ENCODE measurements around the gene TFR2.
"Not testable (repeated sequence)": the region's sequence is repeated elsewhere in the genome, so short reads cannot be mapped to it uniquely, and the experiment has no call there.

Gene TFR2

DNA sequence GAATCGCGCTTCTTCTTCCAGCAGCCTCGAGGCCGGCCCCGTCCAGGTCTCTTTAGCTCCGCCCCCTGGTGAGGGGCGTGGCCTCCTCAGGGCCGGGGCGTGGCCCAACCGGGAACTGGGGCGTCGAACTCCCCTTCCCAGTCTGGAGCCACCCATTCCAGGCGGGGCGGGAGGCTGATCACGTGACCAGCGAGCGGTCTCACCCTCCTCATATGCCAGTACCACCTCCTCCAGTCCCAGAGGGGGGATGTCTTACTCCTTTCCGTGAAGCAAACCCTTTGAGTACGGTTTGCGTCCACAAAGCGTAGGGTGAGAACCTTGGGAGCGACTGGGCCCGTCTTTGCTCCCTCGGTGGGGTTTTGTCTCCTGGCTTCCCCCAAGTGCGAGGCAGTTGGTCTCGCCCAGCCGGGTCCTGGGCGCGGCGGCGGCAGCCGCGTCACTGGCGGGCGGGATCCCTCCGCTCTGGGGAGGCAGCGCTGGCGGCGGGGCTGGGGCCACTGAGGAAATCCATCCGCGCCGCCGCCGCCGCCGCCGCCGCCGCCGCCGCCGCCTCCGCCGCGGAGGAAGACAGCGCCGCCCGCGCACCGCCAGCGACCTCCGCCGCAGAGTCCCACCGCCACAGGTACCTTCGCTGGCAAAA lies 32.1 kb upstream of the TFR2 start, which contains the start of gene GNB2:
GNB2 (plus strand) TSS at position 439 of the 640 bp plus-strand sequence. CDS start 2,526 bp downstream, outside the sequence.
- peak within 1 kb of the TSS; percentile 97 for H3K9ac ChIP-seq (ENCODE audit: low read depth, low read length, poor library complexity)
- H3K36me3 ChIP-seq (replicated peaks in 1 of 2; ENCODE audit: control insufficient read depth in 2 of 2, insufficient read depth in 2 of 2, low read length in 2 of 2), result peaks cover 19 to 21% of the 10 kb centered on the region in 2 donors
- H3K18ac ChIP-seq (ENCODE audit: low read length), result peak within 1 kb of the TSS; percentile 99
- H3K4me3 ChIP-seq (ENCODE audit: low read length in 2 of 2), result peak within 1 kb of the TSS; percentile 90 to 97
- H4K8ac ChIP-seq (ENCODE audit: low read depth, low read length), result peak within 1 kb of the TSS; percentile 86
- WGBS, 2 donors (ENCODE audit: extremely low coverage in 2 of 2, insufficient read length in 2 of 2, insufficient replicate concordance in 1 of 2), result no CpG with 5 or more reads among the region's 65 CpGs
- peak within 1 kb of the TSS; percentile 71 for H3K14ac ChIP-seq (ENCODE audit: low read length)
- H3K4ac ChIP-seq (ENCODE audit: low read length), result no peak within 1 kb of the TSS
- H3K23ac ChIP-seq (ENCODE audit: low read depth, low read length, poor library complexity), result peak within 1 kb of the TSS; percentile 91
- H3K4me2 ChIP-seq (ENCODE audit: insufficient read depth, low read length, poor library complexity, severe bottlenecking), result peak within 1 kb of the TSS; percentile 93
- no peaks in the 10 kb centered on the region for H3K9me3 ChIP-seq (replicated peaks in 1 of 2; ENCODE audit: control insufficient read depth in 2 of 2, insufficient read depth in 1 of 2, low read depth in 1 of 2, low read length in 2 of 2)
- peaks cover 2 to 3% of the 10 kb centered on the region in 2 donors for H3K4me1 ChIP-seq (ENCODE audit: control insufficient read depth in 2 of 2, insufficient read depth in 1 of 2, low read depth in 1 of 2, low read length in 2 of 2)
- peak within 1 kb of the TSS; percentile 97 for H2AK5ac ChIP-seq (ENCODE audit: low read depth, low read length)
- H4K91ac ChIP-seq (ENCODE audit: low read depth, low read length, poor library complexity), result no peak within 1 kb of the TSS
- DNase-seq (ENCODE audit: low spot score), result peak; percentile 99
- peak within 1 kb of the TSS; percentile 99 for H3K27ac ChIP-seq (replicated peaks; ENCODE audit: low read length)
- peaks cover 20% of the 10 kb centered on the region for H3K79me1 ChIP-seq (ENCODE audit: low read depth, low read length)
- H2BK15ac ChIP-seq (ENCODE audit: low read length), result peak within 1 kb of the TSS; percentile 78
- H2AFZ ChIP-seq (ENCODE audit: low read length), result peak within 1 kb of the TSS; percentile 99
- no peaks in the 10 kb centered on the region for H3K27me3 ChIP-seq (ENCODE audit: control insufficient read depth in 3 of 3, insufficient read depth in 3 of 3, low read depth in 1 of 3, low read length in 3 of 3)
- H2BK120ac ChIP-seq (ENCODE audit: low read depth, low read length), result no peak within 1 kb of the TSS
- H2BK12ac ChIP-seq (ENCODE audit: low read length), result no peak within 1 kb of the TSS
- peak within 1 kb of the TSS; percentile 78 for H2BK5ac ChIP-seq (ENCODE audit: low read length)

DNA sequence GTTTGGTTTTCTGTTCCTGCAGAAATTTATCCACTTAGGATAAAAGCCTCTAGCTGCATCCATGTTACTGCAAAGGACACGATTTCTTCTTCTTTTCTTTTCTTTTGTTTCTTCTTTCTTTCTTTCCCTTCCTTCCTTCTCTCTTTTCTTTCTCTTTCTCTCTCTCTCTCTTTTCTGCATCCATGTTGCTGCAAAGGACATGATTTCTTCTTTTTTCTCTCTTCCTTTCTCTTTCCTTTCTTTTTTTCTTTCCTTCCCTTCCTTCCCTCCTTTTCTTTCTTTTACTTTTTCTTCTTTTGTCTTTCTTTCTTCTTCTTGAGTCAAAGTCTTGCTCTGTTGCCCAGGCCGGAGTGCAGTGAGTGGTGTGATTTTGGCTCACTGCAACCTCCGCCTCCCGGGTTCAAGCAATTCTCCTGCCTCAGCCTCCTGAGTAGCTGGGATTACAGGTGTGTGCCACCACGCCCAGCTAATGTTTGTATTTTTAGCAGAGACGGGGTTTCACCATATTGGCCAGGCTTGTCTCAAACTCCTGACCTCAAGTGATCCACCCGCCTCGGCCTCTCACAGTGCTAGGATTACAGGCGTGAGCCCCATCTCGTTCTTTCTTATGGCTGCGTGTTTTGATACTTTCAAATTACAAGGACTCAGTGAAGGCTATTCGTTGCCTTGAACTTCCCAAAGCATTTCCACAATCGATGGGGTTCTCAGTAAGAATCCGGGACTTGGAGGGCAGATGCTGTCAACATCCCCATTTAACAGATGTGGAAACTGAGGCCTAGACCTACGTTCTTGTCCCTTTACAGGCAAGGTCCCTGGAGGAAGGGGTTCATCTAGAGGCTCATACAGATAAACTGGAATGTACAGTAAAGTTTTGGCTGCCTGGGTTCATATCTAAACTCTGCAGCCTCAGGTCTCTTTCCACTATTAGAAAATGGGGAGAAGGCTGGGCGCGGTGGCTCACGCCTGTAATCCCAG lies 30.3 kb upstream of the TFR2 start:
- H2BK15ac ChIP-seq (ENCODE audit: low read length), result no peak overlapping the region
- no peak overlapping the region for H3K27ac ChIP-seq (replicated peaks; ENCODE audit: low read length)
- H3K23ac ChIP-seq (ENCODE audit: low read depth, low read length, poor library complexity), result no peak overlapping the region
- H3K14ac ChIP-seq (ENCODE audit: low read length), result no peak overlapping the region
- H3K79me1 ChIP-seq (ENCODE audit: low read depth, low read length), result peaks cover 9% of the 10 kb centered on the region
- no peak overlapping the region for H4K91ac ChIP-seq (ENCODE audit: low read depth, low read length, poor library complexity)
- H2BK5ac ChIP-seq (ENCODE audit: low read length), result no peak overlapping the region
- H3K4ac ChIP-seq (ENCODE audit: low read length), result no peak overlapping the region
- no peaks in the 10 kb centered on the region for H3K9me3 ChIP-seq (replicated peaks in 1 of 2; ENCODE audit: control insufficient read depth in 2 of 2, insufficient read depth in 1 of 2, low read depth in 1 of 2, low read length in 2 of 2)
- no peak overlapping the region for H2BK12ac ChIP-seq (ENCODE audit: low read length)
- H4K8ac ChIP-seq (ENCODE audit: low read depth, low read length), result no peak overlapping the region
- H2AFZ ChIP-seq (ENCODE audit: low read length), result no peak overlapping the region
- no peak overlapping the region for H2AK5ac ChIP-seq (ENCODE audit: low read depth, low read length)
- WGBS, 2 donors (ENCODE audit: extremely low coverage in 2 of 2, insufficient read length in 2 of 2, insufficient replicate concordance in 1 of 2), result no CpG with 5 or more reads among the region's 18 CpGs
- no peak overlapping the region for H3K18ac ChIP-seq (ENCODE audit: low read length)
- no peak overlapping the region for H3K9ac ChIP-seq (ENCODE audit: low read depth, low read length, poor library complexity)
- H3K36me3 ChIP-seq (replicated peaks in 1 of 2; ENCODE audit: control insufficient read depth in 2 of 2, insufficient read depth in 2 of 2, low read length in 2 of 2), result peaks cover 1 to 4% of the 10 kb centered on the region in 2 donors
- H2BK120ac ChIP-seq (ENCODE audit: low read depth, low read length), result no peak overlapping the region
- peak overlapping the region in 1 of 2 donors; percentile 42 for H3K4me3 ChIP-seq (ENCODE audit: low read length in 2 of 2)
- H3K4me1 ChIP-seq (ENCODE audit: control insufficient read depth in 2 of 2, insufficient read depth in 1 of 2, low read depth in 1 of 2, low read length in 2 of 2), result peaks cover 2 to 3% of the 10 kb centered on the region in 2 donors
- no peak for DNase-seq (ENCODE audit: low spot score)
- H3K4me2 ChIP-seq (ENCODE audit: insufficient read depth, low read length, poor library complexity, severe bottlenecking), result no peak overlapping the region
- H3K27me3 ChIP-seq (ENCODE audit: control insufficient read depth in 3 of 3, insufficient read depth in 3 of 3, low read depth in 1 of 3, low read length in 3 of 3), result peaks cover 0 to 2% (median 0%) of the 10 kb centered on the region in 3 experiments

DNA sequence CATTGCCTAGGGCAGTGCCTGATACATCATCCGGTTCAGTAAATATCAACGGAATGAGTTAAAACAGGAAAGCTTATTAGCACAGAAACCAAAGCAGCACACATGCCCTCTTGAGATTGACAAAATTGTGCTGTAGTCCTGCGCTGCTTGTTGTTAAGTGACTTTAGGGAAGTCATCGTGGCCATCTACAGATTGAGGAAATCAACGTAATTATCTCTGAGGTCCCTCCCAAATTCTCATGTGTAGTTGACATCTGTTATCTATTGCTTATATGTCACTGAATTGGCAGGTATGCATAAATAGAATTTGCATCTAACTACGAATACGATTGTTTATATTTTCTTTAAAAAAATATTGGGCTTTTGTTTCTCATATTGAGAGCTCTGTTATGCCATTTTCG lies 28.7 kb upstream of the TFR2 start:
- Histone ChIP-seq H3K27me3 (ENCODE audit: control insufficient read depth in 3 of 3, insufficient read depth in 3 of 3, low read depth in 1 of 3, low read length in 3 of 3) (peaks cover 0 to 2% (median 0%) of the 10 kb centered on the region in 3 experiments), H3K23ac (ENCODE audit: low read depth, low read length, poor library complexity) (no peak overlapping the region), H2BK12ac (ENCODE audit: low read length) (no peak overlapping the region), H3K36me3 (replicated peaks in 1 of 2; ENCODE audit: control insufficient read depth in 2 of 2, insufficient read depth in 2 of 2, low read length in 2 of 2) (no peaks in the 10 kb centered on the region), H2BK15ac (ENCODE audit: low read length) (no peak overlapping the region), H2BK120ac (ENCODE audit: low read depth, low read length) (no peak overlapping the region), H3K9me3 (replicated peaks in 1 of 2; ENCODE audit: control insufficient read depth in 2 of 2, insufficient read depth in 1 of 2, low read depth in 1 of 2, low read length in 2 of 2) (no peaks in the 10 kb centered on the region), H3K79me1 (ENCODE audit: low read depth, low read length) (peaks cover 3% of the 10 kb centered on the region), H3K9ac (ENCODE audit: low read depth, low read length, poor library complexity) (no peak overlapping the region), H3K4me3 (ENCODE audit: low read length in 2 of 2) (no peak overlapping the region), H4K91ac (ENCODE audit: low read depth, low read length, poor library complexity) (no peak overlapping the region), H2AK5ac (ENCODE audit: low read depth, low read length) (no peak overlapping the region), H3K14ac (ENCODE audit: low read length) (no peak overlapping the region), H2AFZ (ENCODE audit: low read length) (no peak overlapping the region), H3K4ac (ENCODE audit: low read length) (no peak overlapping the region), H3K4me2 (ENCODE audit: insufficient read depth, low read length, poor library complexity, severe bottlenecking) (no peak overlapping the region), H4K8ac (ENCODE audit: low read depth, low read length) (no peak overlapping the region), H3K18ac (ENCODE audit: low read length) (no peak overlapping the region), H3K4me1 (ENCODE audit: control insufficient read depth in 2 of 2, insufficient read depth in 1 of 2, low read depth in 1 of 2, low read length in 2 of 2) (no peaks in the 10 kb centered on the region), H3K27ac (replicated peaks; ENCODE audit: low read length) (no peak overlapping the region), H2BK5ac (ENCODE audit: low read length) (no peak overlapping the region)
- no peak for DNase-seq (ENCODE audit: low spot score)
- no CpG with 5 or more reads among the region's 8 CpGs for WGBS, 2 donors (ENCODE audit: extremely low coverage in 2 of 2, insufficient read length in 2 of 2, insufficient replicate concordance in 1 of 2)

- DNase-seq (ENCODE audit: low spot score); H3K18ac ChIP-seq (ENCODE audit: low read length); H3K4me1 ChIP-seq (ENCODE audit: control insufficient read depth in 2 of 2, insufficient read depth in 1 of 2, low read depth in 1 of 2, low read length in 2 of 2); H3K27ac ChIP-seq (replicated peaks; ENCODE audit: low read length); H3K9ac ChIP-seq (ENCODE audit: low read depth, low read length, poor library complexity); H2AK5ac ChIP-seq (ENCODE audit: low read depth, low read length); H3K79me1 ChIP-seq (ENCODE audit: low read depth, low read length); H3K4ac ChIP-seq (ENCODE audit: low read length); H2AFZ ChIP-seq (ENCODE audit: low read length); H3K23ac ChIP-seq (ENCODE audit: low read depth, low read length, poor library complexity); H4K91ac ChIP-seq (ENCODE audit: low read depth, low read length, poor library complexity); H2BK120ac ChIP-seq (ENCODE audit: low read depth, low read length); H2BK12ac ChIP-seq (ENCODE audit: low read length); H3K27me3 ChIP-seq (ENCODE audit: control insufficient read depth in 3 of 3, insufficient read depth in 3 of 3, low read depth in 1 of 3, low read length in 3 of 3); H3K4me2 ChIP-seq (ENCODE audit: insufficient read depth, low read length, poor library complexity, severe bottlenecking); H3K36me3 ChIP-seq (replicated peaks in 1 of 2; ENCODE audit: control insufficient read depth in 2 of 2, insufficient read depth in 2 of 2, low read length in 2 of 2); H3K14ac ChIP-seq (ENCODE audit: low read length); H4K8ac ChIP-seq (ENCODE audit: low read depth, low read length); H3K4me3 ChIP-seq (ENCODE audit: low read length in 2 of 2); H3K9me3 ChIP-seq (replicated peaks in 1 of 2; ENCODE audit: control insufficient read depth in 2 of 2, insufficient read depth in 1 of 2, low read depth in 1 of 2, low read length in 2 of 2); H2BK5ac ChIP-seq (ENCODE audit: low read length); H2BK15ac ChIP-seq (ENCODE audit: low read length): not testable (repeated sequence)
- no CpG with 5 or more reads among the region's 12 CpGs for WGBS, 2 donors (ENCODE audit: extremely low coverage in 2 of 2, insufficient read length in 2 of 2, insufficient replicate concordance in 1 of 2)
Observed at GRCh38 chr7:100669106-100669505, 27.8 kb upstream of the TFR2 start.

All from neuronal stem cell (in vitro differentiated cells).